Activated CD4-positive, CD25-positive, alpha-beta regulatory T cell treated with anti-CD3 and anti-CD28 coated beads, Interleukin-2, amount 50 U/mL, for 16 hours (primary cell): Measurements from ENCODE around the gene ZNF581.

Source experiments
- DNase-seq: peaks from one replicate; pipeline ENCODE4 v3.0.0-alpha.2; 2020; ENCODE audit warnings: low read depth, low spot score

ZNF581 gene, protein sequence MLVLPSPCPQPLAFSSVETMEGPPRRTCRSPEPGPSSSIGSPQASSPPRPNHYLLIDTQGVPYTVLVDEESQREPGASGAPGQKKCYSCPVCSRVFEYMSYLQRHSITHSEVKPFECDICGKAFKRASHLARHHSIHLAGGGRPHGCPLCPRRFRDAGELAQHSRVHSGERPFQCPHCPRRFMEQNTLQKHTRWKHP

DNA sequence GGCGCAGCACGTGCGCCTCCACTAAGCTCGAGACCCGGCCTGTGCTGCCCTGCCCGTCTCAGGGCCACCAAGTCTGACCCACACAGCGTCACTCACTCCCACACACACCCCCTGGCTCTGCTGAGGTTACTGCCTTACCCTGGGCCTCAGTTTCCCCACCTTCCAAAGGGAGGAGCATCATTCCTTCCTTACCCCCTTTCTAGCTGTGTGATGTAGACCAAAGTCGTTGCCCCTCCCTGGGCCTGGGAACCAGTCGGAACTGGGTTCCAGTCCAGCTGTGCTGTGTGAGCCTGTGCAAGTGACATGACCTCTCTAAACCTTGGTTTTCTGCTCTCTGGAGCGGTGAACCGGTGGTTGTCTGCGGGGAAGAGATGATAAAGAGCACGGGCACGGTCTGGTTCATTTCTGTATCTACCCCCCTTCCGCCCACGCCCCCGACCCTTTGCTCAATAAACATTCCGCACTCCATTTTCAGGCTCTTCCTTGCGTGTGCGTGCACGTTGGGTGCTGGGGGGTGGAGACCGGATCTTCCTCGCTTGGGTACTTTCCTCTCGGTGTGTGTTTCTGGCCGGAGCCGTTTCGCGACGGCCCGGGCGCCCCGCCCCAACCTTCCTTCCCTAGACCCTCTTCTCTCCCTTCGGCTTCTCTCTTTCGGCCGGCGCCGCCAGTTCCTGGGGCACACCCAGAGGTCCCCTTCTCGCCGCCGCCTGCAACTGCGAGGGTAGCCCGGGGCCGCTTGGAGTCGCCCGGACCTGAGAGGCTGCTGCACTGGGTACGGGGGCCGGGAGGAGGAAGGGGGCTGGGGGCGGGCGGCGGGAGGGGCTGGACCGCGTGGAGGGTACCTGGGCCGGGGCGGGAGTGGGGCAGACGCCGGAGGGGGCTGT is at the start of gene ZNF581:
TSS of gene ZNF581 (plus strand) at position 647 of the 884 bp plus-strand sequence. CDS start 923 bp downstream, outside the sequence.
- DNase-seq = peak; percentile 56

DNA sequence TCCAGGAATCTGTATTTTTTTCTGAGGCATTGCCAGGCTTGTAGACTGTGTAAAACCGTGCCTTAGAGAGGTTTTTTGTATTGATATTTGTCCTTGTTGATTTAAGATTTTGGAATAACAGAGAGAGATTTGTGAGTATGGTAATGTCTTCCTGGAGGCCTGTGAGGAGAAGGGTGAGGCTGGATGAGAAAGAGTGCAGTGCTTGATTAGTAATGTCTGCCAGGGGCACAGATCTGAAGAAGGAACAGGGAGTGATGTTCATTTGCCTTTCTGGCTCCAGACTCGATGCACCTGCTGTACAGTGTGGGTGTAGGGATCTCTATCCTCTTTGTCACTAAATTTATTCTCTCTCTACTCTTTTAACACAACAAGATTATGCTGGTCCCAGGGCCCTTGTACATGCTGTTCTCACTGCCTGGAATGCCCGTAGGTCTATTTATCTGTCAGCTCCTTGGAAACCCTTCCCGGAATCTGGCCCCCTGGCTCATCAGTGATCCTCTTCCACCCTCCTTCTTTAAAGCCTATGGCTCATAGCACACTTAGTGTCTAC is 48.4 kb upstream of the ZNF581 start:
- no peak for DNase-seq

GRCh38 chr19:55596304-55596703 is 47.1 kb upstream of the ZNF581 start:
- no peak for DNase-seq

DNA sequence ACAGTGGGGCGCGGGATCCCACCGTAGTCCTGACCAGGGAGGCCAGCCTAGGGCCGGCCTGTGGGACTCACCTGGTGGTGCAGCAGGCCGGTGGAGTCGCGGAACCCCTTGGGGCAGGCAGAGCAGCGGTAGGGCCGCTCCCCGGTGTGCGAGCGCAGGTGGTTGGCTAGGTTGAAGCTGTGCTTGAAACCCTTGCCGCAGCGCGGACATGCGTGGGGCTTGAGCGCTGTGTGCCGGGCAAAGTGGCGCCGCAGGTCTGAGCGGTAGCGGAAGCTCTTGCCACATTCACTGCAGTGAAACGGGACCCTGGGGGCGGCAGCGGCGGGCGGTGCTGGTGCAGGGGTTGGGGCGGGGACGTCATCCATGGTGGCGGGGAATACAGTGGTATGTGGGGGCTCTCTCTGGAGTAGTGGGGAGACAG is 45.9 kb upstream of the ZNF581 start:
- no peak for DNase-seq

DNA sequence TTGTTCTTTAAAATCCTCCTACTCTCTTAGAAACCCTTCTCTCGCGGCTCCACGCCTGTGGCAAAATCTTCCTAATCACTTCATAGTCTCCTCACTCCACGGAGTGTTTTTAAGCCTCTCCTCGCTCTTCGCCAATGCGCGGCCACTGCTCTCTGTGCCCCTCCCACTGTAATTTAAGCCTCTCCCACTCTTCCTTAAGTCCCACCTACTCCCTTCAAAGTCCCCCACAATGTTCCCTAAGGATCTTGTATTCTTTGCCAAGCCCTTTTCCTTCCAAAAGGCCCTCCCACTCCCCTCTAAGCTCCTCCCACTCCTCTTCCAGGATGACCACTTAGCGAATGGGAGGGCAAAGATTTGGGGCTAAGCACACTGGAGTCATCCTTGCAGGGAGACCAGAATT is 45.4 kb upstream of the ZNF581 start:
- no peak for DNase-seq

DNA sequence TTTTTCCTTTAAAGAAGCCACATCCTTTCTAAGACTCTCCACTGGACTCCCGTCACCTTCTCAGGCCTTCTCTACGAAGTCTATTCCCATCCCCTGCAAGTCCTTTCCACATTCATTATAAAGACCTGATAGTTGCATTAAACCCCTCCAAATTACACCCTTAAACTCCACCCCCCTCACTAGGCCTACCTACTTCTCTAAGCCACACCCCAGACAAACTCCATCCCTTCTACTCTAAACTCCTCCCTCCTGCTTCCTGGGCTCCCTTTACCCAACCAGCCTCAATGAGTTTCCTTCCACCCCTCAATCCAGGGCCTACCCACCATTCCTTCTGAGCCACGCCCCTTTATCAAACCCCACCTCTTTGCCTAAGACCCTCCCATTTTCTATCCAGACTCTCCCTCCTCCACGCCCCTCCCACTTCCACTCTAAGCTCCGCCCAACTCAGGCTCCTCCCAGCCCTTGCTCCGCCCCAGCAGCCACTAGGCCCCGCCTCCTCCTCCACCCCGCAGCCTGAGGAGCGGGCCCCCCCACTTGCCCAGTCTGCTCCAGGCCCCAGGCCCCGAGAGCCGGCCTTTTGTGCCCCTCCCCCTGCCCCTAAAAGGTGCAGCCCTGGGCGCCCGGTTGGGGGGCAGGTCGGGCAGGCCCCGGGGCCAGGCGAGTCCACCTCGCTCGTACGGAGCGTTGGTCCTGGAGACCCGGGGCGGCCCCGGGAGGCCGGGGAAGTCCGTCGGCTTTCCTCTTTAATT is 44.6 kb upstream of the ZNF581 start:
- DNase-seq = peak; percentile 83

DNA sequence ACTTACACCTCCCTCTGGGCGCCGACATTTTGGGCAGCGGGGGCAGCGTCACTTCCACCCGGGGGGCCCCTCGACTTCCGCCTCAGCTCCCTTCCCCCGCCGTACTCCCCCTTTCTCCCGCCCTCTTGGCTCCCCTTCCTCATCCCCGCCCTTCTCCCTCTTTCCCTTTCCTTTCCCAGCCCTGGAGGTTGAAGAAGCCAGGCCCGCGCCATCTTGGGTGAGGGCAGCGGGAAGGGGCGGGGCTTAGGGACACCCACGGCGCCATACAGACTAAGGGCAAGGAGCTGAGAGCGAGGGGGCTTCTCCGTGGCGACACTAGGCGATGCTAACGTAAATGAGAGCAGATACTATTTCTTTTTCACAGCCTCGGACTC is 44.0 kb upstream of the ZNF581 start, which contains the start of gene FIZ1:
TSS of gene FIZ1 (minus strand) at position 50 of the 374 bp plus-strand sequence. CDS start 1,652 bp downstream, outside the sequence.
- DNase-seq = peak; percentile 93

DNA sequence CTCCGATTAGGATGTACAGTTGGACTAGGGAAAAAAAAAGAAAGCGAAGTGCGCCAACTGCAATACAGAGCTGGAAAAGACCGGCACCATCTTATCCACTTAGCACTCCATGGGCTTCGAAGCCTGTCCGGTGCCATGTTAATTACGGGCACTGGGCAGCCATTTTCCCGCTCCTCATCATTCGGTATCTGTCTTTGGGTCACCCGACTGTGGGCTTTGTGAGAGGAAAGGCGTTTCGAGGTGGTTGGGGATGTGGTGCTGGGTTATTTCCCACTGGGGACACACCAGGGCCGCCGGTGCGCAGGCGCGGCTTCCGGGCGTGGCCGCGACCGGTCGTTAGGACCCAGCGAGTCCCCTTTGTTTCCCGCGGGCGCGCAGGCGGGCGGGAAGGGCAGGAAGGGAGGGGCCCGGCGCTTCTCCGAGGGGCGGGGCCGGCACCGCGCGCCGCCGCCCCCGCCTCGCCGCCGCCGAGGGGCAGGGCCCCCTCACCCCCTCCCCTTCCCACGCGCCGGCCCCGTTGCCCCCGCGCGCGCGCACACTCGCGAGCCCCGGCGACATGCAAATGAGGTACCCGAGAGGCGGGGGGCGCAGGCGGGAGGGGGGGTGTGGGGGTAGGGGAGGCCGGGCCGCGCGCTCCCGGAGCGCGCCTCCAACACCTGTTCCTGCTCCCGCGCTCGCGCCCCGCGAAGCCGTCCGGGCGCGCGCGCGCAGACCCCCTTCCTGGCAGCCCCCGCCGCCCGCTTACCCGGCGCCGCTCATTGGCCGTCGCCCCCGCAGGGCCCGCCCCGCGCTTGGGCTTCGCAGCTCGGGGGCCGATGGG is 43.4 kb upstream of the ZNF581 start, which contains the start of gene ZNF524:
TSS of gene ZNF524 (plus strand) at position 447 of the 820 bp plus-strand sequence. CDS start 1,825 bp downstream, outside the sequence.
- peak; percentile 78 for DNase-seq

DNA sequence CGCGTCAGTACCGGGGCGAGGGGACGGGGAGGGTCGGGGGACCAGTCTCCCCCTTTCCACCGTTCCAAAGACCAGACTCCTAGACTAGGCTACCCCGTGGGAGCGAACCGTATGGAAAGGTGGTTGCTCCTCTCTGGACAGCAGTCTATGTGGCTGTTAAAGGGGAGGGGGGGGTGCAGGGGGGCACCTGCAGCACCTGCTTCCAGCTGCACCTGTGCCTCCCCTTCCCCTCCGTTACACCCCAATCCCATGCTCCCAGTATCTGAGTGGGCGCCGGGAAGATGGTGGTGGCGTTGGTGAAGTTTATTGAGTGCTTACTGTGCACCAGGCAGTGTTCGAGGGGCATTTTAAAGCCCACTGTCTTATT is 42.8 kb upstream of the ZNF581 start:
- DNase-seq = no peak

DNA sequence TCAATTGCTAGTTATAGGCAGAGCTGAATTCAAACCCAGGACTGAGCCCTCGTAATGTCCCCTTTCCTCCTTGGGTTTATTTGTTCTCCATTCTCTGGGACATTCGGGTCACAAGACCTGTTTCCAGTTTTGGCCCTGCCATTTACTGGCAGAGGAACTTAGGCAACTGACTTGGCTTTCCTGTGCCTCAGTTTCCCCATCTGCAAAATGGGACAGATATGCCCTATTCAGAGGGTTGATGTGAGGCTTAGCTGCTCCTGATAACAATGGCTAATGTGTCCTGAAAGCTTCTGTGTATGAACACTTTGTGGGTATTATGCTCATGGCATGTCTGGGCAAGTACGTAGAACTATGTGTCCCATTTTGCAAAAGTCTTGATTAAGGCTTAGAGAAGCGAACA is 42.4 kb upstream of the ZNF581 start:
- DNase-seq = no peak

GRCh38 chr19:55602104-55603001 is 41.1 kb upstream of the ZNF581 start:
- DNase-seq = no peak

- no peak for DNase-seq
Measured at GRCh38 chr19:55603115-55603514, 40.3 kb upstream of the ZNF581 start.

DNA sequence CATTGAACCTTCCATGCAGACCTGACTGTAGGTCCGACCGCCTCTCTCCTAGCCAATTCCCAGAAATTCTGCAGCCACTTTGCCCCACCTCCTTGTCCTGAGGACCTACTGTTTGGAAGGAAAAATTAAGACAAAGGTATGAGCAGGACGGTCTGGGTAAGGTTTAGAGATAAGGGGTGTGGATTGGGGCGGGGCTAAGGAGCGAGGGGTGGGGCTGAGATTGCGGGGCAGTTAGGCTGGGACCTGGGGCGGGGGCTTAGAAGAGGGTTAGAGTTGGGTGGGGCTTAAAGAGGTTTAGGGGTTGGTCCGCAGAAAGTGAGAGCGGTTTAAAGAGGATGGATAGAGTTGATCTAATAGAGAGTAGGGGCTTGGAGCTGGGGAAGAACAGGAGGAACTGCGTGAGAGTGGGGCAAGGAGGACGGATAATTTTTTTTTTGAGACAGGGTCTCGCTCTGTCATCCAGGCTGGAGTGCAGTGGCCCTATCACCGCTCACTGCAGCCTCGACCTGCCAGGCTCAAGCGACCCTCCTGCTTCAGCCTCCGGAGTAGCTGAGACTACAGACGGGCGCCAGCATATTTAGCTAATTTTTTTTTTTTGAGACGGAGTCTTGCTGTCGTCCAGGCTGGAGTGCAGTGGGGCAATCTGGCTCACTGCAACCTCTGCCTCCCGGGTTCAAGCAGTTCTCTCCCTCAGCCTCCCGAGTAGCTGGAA is 39.7 kb upstream of the ZNF581 start:
- no peak for DNase-seq

DNA sequence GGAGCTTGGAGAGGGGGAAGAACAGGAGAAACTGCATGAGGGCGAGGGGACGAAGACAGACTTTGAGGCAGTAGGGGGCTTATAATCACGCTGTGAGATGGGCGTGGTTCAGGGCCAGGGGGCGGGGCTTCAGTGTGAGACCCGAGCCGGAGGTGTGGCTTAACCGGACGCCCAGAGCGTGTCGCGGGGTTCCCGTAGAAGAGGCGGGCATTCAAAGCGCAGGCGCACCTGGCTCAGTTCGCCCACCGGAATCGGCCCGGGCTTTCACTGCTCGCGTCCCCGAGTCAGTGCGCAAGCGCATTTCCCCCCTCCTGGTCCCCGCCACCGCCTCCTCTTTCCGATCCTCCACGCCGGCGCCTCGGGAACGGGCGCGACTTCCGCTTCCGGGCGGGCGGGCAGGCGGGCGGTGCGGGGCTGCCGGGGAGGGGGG is 38.2 kb upstream of the ZNF581 start:
- DNase-seq = peak; percentile 95

DNA sequence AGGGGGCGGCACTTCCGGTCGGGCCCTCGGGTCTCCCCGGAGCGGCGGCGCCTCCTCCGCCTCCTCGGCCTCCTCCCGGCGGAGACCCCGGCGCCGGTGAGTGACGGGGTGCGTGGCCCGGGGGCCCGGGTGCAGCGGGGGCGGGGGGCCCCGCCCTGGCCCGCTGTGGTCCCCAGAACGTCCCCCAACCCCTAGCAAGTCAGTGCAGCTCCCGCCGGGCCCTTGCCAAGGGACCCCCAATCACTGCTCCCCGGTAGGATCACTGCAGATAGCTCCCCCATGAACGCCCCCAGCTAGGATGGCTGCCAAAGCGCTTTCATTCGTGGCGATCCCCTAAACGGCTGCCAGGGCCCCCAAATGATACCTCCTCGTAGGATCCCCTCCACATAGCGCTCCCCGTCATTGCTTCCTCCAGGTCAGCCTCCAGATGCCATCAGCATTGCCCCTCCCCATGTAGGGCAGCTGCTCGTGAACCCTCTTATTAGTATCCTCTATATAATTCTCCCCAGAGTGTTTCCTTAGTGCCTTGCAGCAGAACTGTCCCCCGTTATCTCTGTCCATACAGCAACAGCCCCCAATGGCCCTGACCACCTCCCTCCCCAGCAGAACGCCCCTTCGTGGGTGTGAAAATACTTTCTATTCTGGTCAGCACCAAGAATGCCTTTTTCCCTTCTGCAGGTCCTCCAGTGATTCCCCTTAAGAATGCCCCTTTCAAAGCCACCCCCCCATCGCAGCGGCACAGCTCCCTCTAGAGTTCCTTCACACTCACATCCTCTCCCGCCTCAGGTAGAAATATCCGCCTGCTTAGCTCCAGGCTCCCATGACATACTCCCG is 37.6 kb upstream of the ZNF581 start, which contains the start of gene ZNF865:
TSS of gene ZNF865 (plus strand) at position 11 of the 834 bp plus-strand sequence. CDS start 7,972 bp downstream, outside the sequence.
- peak; percentile 53 for DNase-seq

GRCh38 chr19:55606471-55606787 is 37.0 kb upstream of the ZNF581 start:
- DNase-seq = no peak

- DNase-seq = no peak
Measured at GRCh38 chr19:55606817-55607216, 36.6 kb upstream of the ZNF581 start.

- DNase-seq = no peak
Measured at GRCh38 chr19:55609326-55609725, 34.1 kb upstream of the ZNF581 start.
